CD4-positive, alpha-beta T cell (primary cell): ENCODE measurements around the gene GRP. TPM values are rescaled to one million over a fixed set of nuclear protein-coding genes. Genes with fewer than 3 reads are reported as not detected.

Source experiments
- ATAC-seq: fragments of 200-7000 bp; cut with Tn5 transposase; one replicate; pipeline ENCODE4 v1.10.0; 2022; ENCODE audit warnings: mild to moderate bottlenecking; ENCODE audit not compliant: poor library complexity
- CTCF ChIA-PET: fragments of 350-600 bp; sonication (Branson Sonifier 250); formaldehyde crosslinking; loops from one replicate; lab custom pipeline; 2021; ENCODE audit warnings: antibody characterized with exemption, inconsistent platforms; lab: Charles Lee
- POLR2A ChIA-PET: fragments of 350-600 bp; sonication (Branson Sonifier 250); formaldehyde crosslinking; loops from one replicate; lab custom pipeline; 2021; ENCODE audit warnings: antibody characterized with exemption, inconsistent platforms; lab: Charles Lee
- DNase-seq, 14 experiments: peaks; one replicate each; pipeline ENCODE4 v3.0.0-alpha.2; 2013 to 2020; ENCODE audit warnings: mixed read lengths in 2 of 14
- H3K27ac ChIP-seq, 2 donors: one replicate each; pipeline versions ENCODE4 v1.5.1 to v1.7.0; 2013; ENCODE audit warnings: low read length in 2 of 2, low read depth in 1 of 2, mild to moderate bottlenecking in 1 of 2
- H3K27me3 ChIP-seq, 2 experiments: 1 replicate in 1 of 2; 2 replicates in 1 of 2; pipeline versions ENCODE4 v1.6.1 to v1.7.0; 2013; ENCODE audit warnings: low read length in 2 of 2, control low read depth in 1 of 2, mild to moderate bottlenecking in 1 of 2, moderate library complexity in 1 of 2; ENCODE audit not compliant: insufficient read depth in 2 of 2, control insufficient read depth in 1 of 2
- H3K36me3 ChIP-seq: one replicate; pipeline ENCODE4 v1.6.1; 2013; ENCODE audit warnings: low read length, control low read depth; ENCODE audit not compliant: insufficient read depth
- H3K4me1 ChIP-seq: one replicate; pipeline ENCODE4 v1.6.1; 2013; ENCODE audit warnings: low read length, control low read depth; ENCODE audit not compliant: insufficient read depth
- H3K4me3 ChIP-seq: one replicate; pipeline ENCODE4 v1.5.1; 2013; ENCODE audit warnings: mild to moderate bottlenecking, low read length, moderate library complexity
- H3K9me3 ChIP-seq, 2 experiments: 1 replicate in 1 of 2; 2 replicates in 1 of 2; pipeline versions ENCODE4 v1.6.1 to v1.7.0; 2013; ENCODE audit warnings: low read length in 2 of 2, mild to moderate bottlenecking in 2 of 2, control low read depth in 1 of 2, moderate library complexity in 1 of 2; ENCODE audit not compliant: control insufficient read depth in 1 of 2, insufficient read depth in 1 of 2
- H3K27ac Mint-ChIP-seq: one replicate; pipeline ENCODE4 v1.8.0; 2020; ENCODE audit warnings: mixed read lengths
- H3K27me3 Mint-ChIP-seq: one replicate; pipeline ENCODE4 v1.8.0; 2021; ENCODE audit warnings: mixed read lengths
- H3K36me3 Mint-ChIP-seq: one replicate; pipeline ENCODE4 v1.8.0; 2021; ENCODE audit warnings: low read depth, mixed read lengths
- H3K4me1 Mint-ChIP-seq: one replicate; pipeline ENCODE4 v1.8.0; 2021; ENCODE audit warnings: low read depth, mixed read lengths
- H3K4me3 Mint-ChIP-seq: one replicate; pipeline ENCODE4 v1.8.0; 2020; ENCODE audit warnings: mild to moderate bottlenecking, mixed read lengths
- H3K9me3 Mint-ChIP-seq: one replicate; pipeline ENCODE4 v1.8.0; 2020; ENCODE audit warnings: mixed read lengths
- intact Hi-C, 2 experiments: fragments of 100-400 bp; cut with DNase I in 1 of 2; cut with micrococcal nuclease in 1 of 2; formaldehyde crosslinking; loops; one replicate each; pipeline versions ENCODE4 v1.15.1 to v1.9.0; 2023 to 2025; cut with DNase I, micrococcal nuclease
- total RNA-seq, 174 experiments: library from RNA in 2 of 174; stranded (reverse) in 2 of 174; gene quantifications; one replicate each; pipeline ENCODE4 v1.2.3 and lab custom pipeline; 2021 to 2026
- TF ChIP-seq, protein P1 (sequence below): fragments of 200-600 bp; IDR thresholded peaks from one replicate; pipeline ENCODE4 v1.8.0; 2022; ENCODE audit warnings: antibody characterized with exemption, mild to moderate bottlenecking

GRP gene
- total RNA-seq, 2 experiments from 2014 or later = not detected

DNA sequence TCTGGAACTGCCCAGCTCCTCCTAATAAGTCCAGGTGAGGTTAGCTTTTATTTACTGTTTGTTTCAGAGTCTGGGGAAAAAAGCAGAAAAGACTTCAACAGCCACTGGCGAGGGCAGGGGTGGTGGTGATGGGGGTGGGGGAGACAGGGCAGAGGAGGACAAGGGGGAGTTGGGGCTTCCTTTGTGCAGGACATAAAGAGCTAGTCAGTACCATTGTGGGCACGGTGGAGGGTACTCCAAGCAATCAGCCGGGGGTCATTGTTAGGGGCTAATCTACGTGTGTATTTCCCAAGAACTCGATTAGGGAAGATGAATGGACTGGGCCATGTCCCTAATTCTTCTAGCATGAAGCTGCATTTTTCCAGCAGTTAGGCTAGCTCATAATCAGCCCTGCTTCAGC lies 56.1 kb downstream of the GRP start:
- Mint-ChIP-seq H3K9me3 (no peaks in the 10 kb centered on the region), H3K36me3 (no peaks in the 10 kb centered on the region), H3K27me3 (peaks cover 81% of the 10 kb centered on the region), H3K4me3 (no peak overlapping the region), H3K4me1 (peaks cover 7% of the 10 kb centered on the region), H3K27ac (no peak overlapping the region)
- TF ChIP-seq, protein P1, sequence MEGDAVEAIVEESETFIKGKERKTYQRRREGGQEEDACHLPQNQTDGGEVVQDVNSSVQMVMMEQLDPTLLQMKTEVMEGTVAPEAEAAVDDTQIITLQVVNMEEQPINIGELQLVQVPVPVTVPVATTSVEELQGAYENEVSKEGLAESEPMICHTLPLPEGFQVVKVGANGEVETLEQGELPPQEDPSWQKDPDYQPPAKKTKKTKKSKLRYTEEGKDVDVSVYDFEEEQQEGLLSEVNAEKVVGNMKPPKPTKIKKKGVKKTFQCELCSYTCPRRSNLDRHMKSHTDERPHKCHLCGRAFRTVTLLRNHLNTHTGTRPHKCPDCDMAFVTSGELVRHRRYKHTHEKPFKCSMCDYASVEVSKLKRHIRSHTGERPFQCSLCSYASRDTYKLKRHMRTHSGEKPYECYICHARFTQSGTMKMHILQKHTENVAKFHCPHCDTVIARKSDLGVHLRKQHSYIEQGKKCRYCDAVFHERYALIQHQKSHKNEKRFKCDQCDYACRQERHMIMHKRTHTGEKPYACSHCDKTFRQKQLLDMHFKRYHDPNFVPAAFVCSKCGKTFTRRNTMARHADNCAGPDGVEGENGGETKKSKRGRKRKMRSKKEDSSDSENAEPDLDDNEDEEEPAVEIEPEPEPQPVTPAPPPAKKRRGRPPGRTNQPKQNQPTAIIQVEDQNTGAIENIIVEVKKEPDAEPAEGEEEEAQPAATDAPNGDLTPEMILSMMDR = no peak
- intact Hi-C loops = no loop called here
- ChIA-PET POLR2A (no interaction called here), CTCF (no interaction called here)
- ATAC-seq = no peak
- no peaks in the 10 kb centered on the region for H3K36me3 ChIP-seq
- no peak overlapping the region for H3K4me3 ChIP-seq
- H3K9me3 ChIP-seq = peaks cover 0 to 16% of the 10 kb centered on the region in 2 experiments
- no peak overlapping the region for H3K27ac ChIP-seq
- DNase-seq = no peak
- peaks cover 23% of the 10 kb centered on the region for H3K4me1 ChIP-seq
- H3K27me3 ChIP-seq = peaks cover 67 to 87% of the 10 kb centered on the region in 2 experiments

GRCh38 chr18:59278793-59279192 lies 58.8 kb downstream of the GRP start:
- intact Hi-C loops = no loop called here
- no peak overlapping the region for H3K27ac Mint-ChIP-seq
- H3K9me3 ChIP-seq = peaks cover 0 to 9% of the 10 kb centered on the region in 2 experiments
- TF ChIP-seq, protein P1 = no peak
- POLR2A ChIA-PET = no interaction called here
- no peaks in the 10 kb centered on the region for H3K4me1 Mint-ChIP-seq
- peaks cover 3% of the 10 kb centered on the region for H3K4me1 ChIP-seq
- no peaks in the 10 kb centered on the region for H3K36me3 ChIP-seq
- no peak overlapping the region for H3K27ac ChIP-seq
- H3K36me3 Mint-ChIP-seq = no peaks in the 10 kb centered on the region
- ATAC-seq = no peak
- H3K4me3 ChIP-seq = no peak overlapping the region
- peaks cover 88% of the 10 kb centered on the region for H3K27me3 Mint-ChIP-seq
- no peak for DNase-seq
- no peaks in the 10 kb centered on the region for H3K9me3 Mint-ChIP-seq
- CTCF ChIA-PET = interaction anchor here (1.4 kb wide), 1 partner anchor 123 kb away, joined by 4 read pairs; no protein-coding TSS in a partner anchor
- H3K27me3 ChIP-seq = peaks cover 54 to 80% of the 10 kb centered on the region in 2 experiments
- no peak overlapping the region for H3K4me3 Mint-ChIP-seq

- no peaks in the 10 kb centered on the region for H3K36me3 ChIP-seq
- TF ChIP-seq, protein P1 = no peak
- H3K9me3 ChIP-seq = peaks cover 0 to 5% of the 10 kb centered on the region in 2 experiments
- no peaks in the 10 kb centered on the region for H3K4me1 Mint-ChIP-seq
- POLR2A ChIA-PET = no interaction called here
- no peak overlapping the region for H3K4me3 Mint-ChIP-seq
- no peaks in the 10 kb centered on the region for H3K9me3 Mint-ChIP-seq
- H3K27ac Mint-ChIP-seq = no peak overlapping the region
- no peak overlapping the region for H3K4me3 ChIP-seq
- DNase-seq (no peak), ATAC-seq (no peak)
- H3K27me3 ChIP-seq = peaks cover 50 to 76% of the 10 kb centered on the region in 2 experiments
- no peak overlapping the region for H3K27ac ChIP-seq
- no peaks in the 10 kb centered on the region for H3K36me3 Mint-ChIP-seq
- H3K4me1 ChIP-seq = no peaks in the 10 kb centered on the region
- peaks cover 88% of the 10 kb centered on the region for H3K27me3 Mint-ChIP-seq
- intact Hi-C loops = no loop called here
- CTCF ChIA-PET = interaction anchor here (1.4 kb wide), 1 partner anchor 123 kb away, joined by 4 read pairs; no protein-coding TSS in a partner anchor
Observed at GRCh38 chr18:59279193-59279592, 59.2 kb downstream of the GRP start.
